H1 (cell line): ENCODE measurements around the gene PRPS1. TPM values are rescaled to one million over a fixed set of nuclear protein-coding genes. Genes with fewer than 3 reads are reported as not detected.

ENCODE experiments used
- CTCF ChIA-PET: fragments of 300-600 bp; sonication (Branson Sonifier 250); formaldehyde crosslinking; loops from one replicate; lab custom pipeline; 2021; ENCODE audit not compliant: partially characterized antibody; lab: Charles Lee
- POLR2A ChIA-PET: fragments of 300-600 bp; sonication (Branson Sonifier 250); formaldehyde crosslinking; loops from one replicate; lab custom pipeline; 2021; ENCODE audit warnings: inconsistent platforms; ENCODE audit not compliant: partially characterized antibody; lab: Charles Lee
- DNase-seq, 2 experiments: peaks; one replicate each; pipeline versions ENCODE4 v3.0.0 to v3.0.0-alpha.2; 2010 to 2022; ENCODE audit warnings: low spot score in 2 of 2, low read depth in 1 of 2, mixed read lengths in 1 of 2
- FAIRE-seq: peaks from 2 replicates; lab custom pipeline; 2011; peaks lifted over from hg19 to GRCh38; lab: Jason Lieb, UNC
- H2AFZ ChIP-seq: 2 replicates; pipeline ENCODE4 v1.8.1; 2012; ENCODE audit warnings: low read length, inconsistent platforms
- H2AK5ac ChIP-seq: 2 replicates; pipeline ENCODE4 v1.6.1; 2013; ENCODE audit warnings: low read depth, low read length
- H2BK120ac ChIP-seq: replicated peaks from 2 replicates; pipeline ENCODE3; 2013; ENCODE audit warnings: low read depth, low read length, inconsistent platforms
- H2BK12ac ChIP-seq: 2 replicates; pipeline ENCODE4 v1.6.1; 2013; ENCODE audit warnings: low read depth, low read length
- H2BK15ac ChIP-seq: 2 replicates; pipeline ENCODE4 v1.6.1; 2013; ENCODE audit warnings: low read length
- H2BK20ac ChIP-seq: 2 replicates; pipeline ENCODE4 v1.6.1; 2013; ENCODE audit warnings: low read length
- H2BK5ac ChIP-seq: 2 replicates; pipeline ENCODE4 v1.6.1; 2013; ENCODE audit warnings: low read depth, low read length
- H3K14ac ChIP-seq: 2 replicates; pipeline ENCODE4 v1.6.1; 2013; ENCODE audit warnings: inconsistent platforms; ENCODE audit not compliant: insufficient read length
- H3K18ac ChIP-seq: 2 replicates; pipeline ENCODE4 v1.6.1; 2013; ENCODE audit warnings: low read length; ENCODE audit errors: extremely low read depth
- H3K23ac ChIP-seq: 2 replicates; pipeline ENCODE4 v1.6.1; 2013; ENCODE audit warnings: inconsistent platforms; ENCODE audit not compliant: insufficient read length
- H3K23me2 ChIP-seq: 2 replicates; pipeline ENCODE4 v1.6.1; 2013; ENCODE audit warnings: low read depth, low read length
- H3K27ac ChIP-seq: 2 replicates; pipeline ENCODE4 v1.6.1; 2011; ENCODE audit warnings: low read depth, low read length, inconsistent platforms
- H3K27me3 ChIP-seq, 4 experiments: replicated peaks in 1 of 4; 1 replicate in 1 of 4; 2 replicates in 3 of 4; pipeline versions ENCODE4 v1.6.1 to v1.8.1; 2011 to 2013; ENCODE audit warnings: low read length in 3 of 4, mild to moderate bottlenecking in 3 of 4, inconsistent platforms in 2 of 4, mixed read lengths in 2 of 4, moderate library complexity in 1 of 4; ENCODE audit not compliant: control insufficient read depth in 3 of 4, insufficient read depth in 3 of 4; ENCODE audit errors: extremely low read depth in 1 of 4
- H3K36me3 ChIP-seq, 4 experiments: 2 replicates each; pipeline versions ENCODE4 v1.6.1 to v1.8.1; 2011 to 2013; ENCODE audit warnings: mild to moderate bottlenecking in 4 of 4, low read length in 3 of 4, moderate library complexity in 2 of 4, control low read depth in 1 of 4, inconsistent platforms in 1 of 4; ENCODE audit not compliant: insufficient read depth in 4 of 4, control insufficient read depth in 2 of 4
- H3K4ac ChIP-seq: replicated peaks from 2 replicates; pipeline ENCODE3; 2013; ENCODE audit warnings: low read length, low read depth, mixed read lengths, inconsistent platforms; ENCODE audit not compliant: insufficient read length
- H3K4me1 ChIP-seq, 4 experiments: replicated peaks in 1 of 4; 1 replicate in 1 of 4; 2 replicates in 3 of 4; pipeline versions ENCODE4 v1.6.1 to v1.8.1; 2011 to 2013; ENCODE audit warnings: low read length in 3 of 4, inconsistent platforms in 2 of 4, mixed read lengths in 1 of 4; ENCODE audit not compliant: insufficient read depth in 4 of 4, control insufficient read depth in 3 of 4
- H3K4me2 ChIP-seq, 2 experiments: 2 replicates each; pipeline versions ENCODE4 v1.6.1 to v1.8.1; 2011 to 2013; ENCODE audit warnings: low read depth in 2 of 2, low read length in 2 of 2, control low read depth in 1 of 2, inconsistent platforms in 1 of 2, mild to moderate bottlenecking in 1 of 2; ENCODE audit not compliant: insufficient read depth in 1 of 2
- H3K4me3 ChIP-seq, 4 experiments: fragments of 200-600, 300-600 bp in 1 of 4; sonication (generic), shearing (Covaris generic), sonication (Bioruptor Twin) in 1 of 4; 2 replicates each; pipeline versions ENCODE4 v1.5.1 to v1.8.1; 2011 to 2016; ENCODE audit warnings: low read length in 4 of 4, low read depth in 3 of 4, control low read depth in 2 of 4, inconsistent platforms in 2 of 4, mild to moderate bottlenecking in 2 of 4, mixed read lengths in 1 of 4, moderate library complexity in 1 of 4; ENCODE audit not compliant: insufficient read depth in 2 of 4; ENCODE audit errors: extremely low read depth in 1 of 4
- H3K56ac ChIP-seq: replicated peaks from 2 replicates; pipeline ENCODE3; 2013; ENCODE audit warnings: low read depth, mild to moderate bottlenecking, mixed read lengths, low read length, inconsistent platforms; ENCODE audit not compliant: insufficient read length
- H3K79me1 ChIP-seq: 2 replicates; pipeline ENCODE4 v1.6.1; 2013; ENCODE audit warnings: low read depth, low read length, control low read depth
- H3K79me2 ChIP-seq, 2 experiments: 2 replicates each; pipeline versions ENCODE4 v1.6.1 to v1.8.1; 2012 to 2013; ENCODE audit warnings: low read length in 2 of 2, mild to moderate bottlenecking in 2 of 2, inconsistent platforms in 1 of 2; ENCODE audit not compliant: insufficient read depth in 2 of 2, control insufficient read depth in 1 of 2
- H3K9ac ChIP-seq, 4 experiments: replicated peaks in 1 of 4; 1 replicate in 1 of 4; 2 replicates in 3 of 4; pipeline versions ENCODE4 v1.6.1 to v1.8.1; 2011 to 2013; ENCODE audit warnings: low read depth in 3 of 4, low read length in 3 of 4, control low read depth in 2 of 4, mild to moderate bottlenecking in 2 of 4, moderate library complexity in 2 of 4, inconsistent platforms in 1 of 4; ENCODE audit errors: extremely low read depth in 1 of 4
- H3K9me3 ChIP-seq, 2 experiments: 2 replicates each; pipeline versions ENCODE4 v1.6.1 to v1.8.1; 2012 to 2013; ENCODE audit warnings: mild to moderate bottlenecking in 2 of 2, moderate library complexity in 2 of 2, control low read depth in 1 of 2, inconsistent platforms in 1 of 2, low read depth in 1 of 2, low read length in 1 of 2, mixed read lengths in 1 of 2; ENCODE audit not compliant: insufficient read depth in 2 of 2
- H4K20me1 ChIP-seq, 2 experiments: replicated peaks in 1 of 2; 2 replicates each; pipeline versions ENCODE3 to v1.8.1; 2011 to 2013; ENCODE audit warnings: inconsistent platforms in 2 of 2, low read length in 2 of 2, mild to moderate bottlenecking in 1 of 2; ENCODE audit not compliant: insufficient read depth in 2 of 2, control insufficient read depth in 1 of 2
- H4K5ac ChIP-seq: 2 replicates; pipeline ENCODE4 v1.6.1; 2013; ENCODE audit warnings: low read length, low read depth, mixed read lengths, inconsistent platforms; ENCODE audit not compliant: insufficient read length
- H4K8ac ChIP-seq: 2 replicates; pipeline ENCODE4 v1.8.0; 2013; ENCODE audit warnings: mild to moderate bottlenecking, moderate library complexity, low read length, inconsistent platforms; ENCODE audit not compliant: insufficient read depth; ENCODE audit errors: extremely low read depth
- H4K91ac ChIP-seq: replicated peaks from 2 replicates; pipeline ENCODE3; 2013; ENCODE audit warnings: low read length, mixed read lengths, inconsistent platforms; ENCODE audit not compliant: insufficient read length
- BCL11A ChIP-seq, 2 experiments: IDR thresholded peaks; one replicate each; pipeline ENCODE4 v1.6.1; 2011; ENCODE audit warnings: low read depth in 2 of 2, low read length in 2 of 2, mild to moderate bottlenecking in 2 of 2
- CBX5 ChIP-seq: fragments of 300-800, 300-1000 bp; sonication (generic); IDR thresholded peaks from 2 replicates; pipeline ENCODE4 v1.7.1; 2016; ENCODE audit warnings: antibody characterized with exemption, low read length, low read depth
- CEBPB ChIP-seq: IDR thresholded peaks from 2 replicates; pipeline ENCODE4 v1.6.1; 2012; ENCODE audit warnings: low read depth, low read length
- CHD1 ChIP-seq: IDR thresholded peaks from 2 replicates; pipeline ENCODE4 v1.6.1; 2012; ENCODE audit warnings: low read depth, low read length, improper control_type of control experiment
- JUND ChIP-seq: IDR thresholded peaks from 2 replicates; pipeline ENCODE4 v1.6.1; 2011; ENCODE audit warnings: mild to moderate bottlenecking, improper control_type of control experiment, low read length
- KDM5A ChIP-seq: fragments of 200-600 bp; IDR thresholded peaks from 2 replicates; pipeline ENCODE4 v1.7.1; 2012; ENCODE audit warnings: mild to moderate bottlenecking, low read length, inconsistent platforms, mixed read lengths
- NANOG ChIP-seq: IDR thresholded peaks from 2 replicates; pipeline ENCODE4 v1.6.1; 2011; ENCODE audit warnings: low read length, low read depth, mild to moderate bottlenecking, inconsistent platforms; ENCODE audit not compliant: insufficient read depth, poor library complexity, severe bottlenecking
- NRF1 ChIP-seq: IDR thresholded peaks from 2 replicates; pipeline ENCODE4 v1.6.1; 2011; ENCODE audit warnings: mild to moderate bottlenecking, low read depth, low read length, improper control_type of control experiment
- POU5F1 ChIP-seq: IDR thresholded peaks from 2 replicates; pipeline ENCODE4 v1.6.1; 2011; ENCODE audit warnings: low read depth, mild to moderate bottlenecking, low read length, moderate library complexity
- RBBP5 ChIP-seq: IDR thresholded peaks from 2 replicates; pipeline ENCODE4 v1.7.1; 2012; ENCODE audit warnings: low read depth, mild to moderate bottlenecking, inconsistent platforms, low read length, moderate library complexity, borderline replicate concordance
- RNF2 ChIP-seq: fragments of 200-900, 300-1000 bp; sonication (generic); IDR thresholded peaks from 2 replicates; pipeline ENCODE4 v1.7.1; 2016; ENCODE audit warnings: borderline replicate concordance, low read depth, mild to moderate bottlenecking, antibody characterized with exemption, low read length; ENCODE audit not compliant: poor library complexity, severe bottlenecking; ENCODE audit errors: missing control alignments
- SIX5 ChIP-seq: IDR thresholded peaks from 2 replicates; pipeline ENCODE4 v1.6.1; 2011; ENCODE audit warnings: mild to moderate bottlenecking, low read depth, low read length
- SP2 ChIP-seq: IDR thresholded peaks from 2 replicates; pipeline ENCODE4 v1.6.1; 2012; ENCODE audit warnings: mild to moderate bottlenecking, low read length, inconsistent platforms
- SUZ12 ChIP-seq: fragments of 200-600 bp; sonication (generic); IDR thresholded peaks from 2 replicates; pipeline ENCODE4 v1.6.1; 2012; ENCODE audit warnings: mild to moderate bottlenecking, inconsistent platforms, low read length, moderate library complexity, mixed read lengths
- TBP ChIP-seq: IDR thresholded peaks from 2 replicates; pipeline ENCODE4 v1.6.1; 2011; ENCODE audit warnings: low read depth, low read length, improper control_type of control experiment
- ZNF274 ChIP-seq: IDR thresholded peaks from 2 replicates; pipeline ENCODE4 v1.7.0; 2012; ENCODE audit warnings: low read length, borderline replicate concordance; ENCODE audit errors: extremely low read depth
- WGBS, 2 experiments: shearing (Covaris generic) in 1 of 2; methylation state at CpG; one replicate each; pipeline versions ENCODE4 v1.1.6 to v1.1.7; 2013 to 2015; ENCODE audit warnings: low lambda C conversion rate in 2 of 2, mixed read lengths in 2 of 2, inconsistent platforms in 1 of 2, low coverage in 1 of 2, missing lambda C conversion rate in 1 of 2; ENCODE audit not compliant: insufficient replicate concordance in 2 of 2, insufficient coverage in 1 of 2, insufficient read length in 1 of 2; ENCODE audit errors: extremely low coverage in 1 of 2, missing lambda C conversion rate in 1 of 2; 5-methylcytosine and 5-hydroxymethylcytosine counted together
- polyA plus RNA-seq, 7 experiments: library from polyadenylated mRNA; depleted of rRNA in 3 of 7; stranded (reverse) in 5 of 7; unstranded in 2 of 7; fragments of >200 nt in 5 of 7; fragments of 200-250 nt in 2 of 7; gene quantifications; 1 replicate in 5 of 7; 2 replicates in 1 of 7; 4 replicates in 1 of 7; pipeline versions ENCODE4 v1.2.1 to v1.2.3, GENCODE V29; 2011 to 2013; ENCODE audit warnings: missing spikeins in 2 of 7, mixed read lengths in 2 of 7
- total RNA-seq: library from RNA; stranded (reverse); fragmentation: NEBNext Ultra II Directional; extraction: Animal tissue kit (Norgen Biotek cat#: 25700); gene quantifications from 2 replicates; pipeline ENCODE4 v1.2.1, GENCODE V29; 2021

The PRPS1 gene
- total and polyA plus RNA-seq, 2 of the 8 experiments (the other 6 are each of a cell fraction or from before 2014, with no cell fraction given): 90.1 to 110 TPM

- Histone ChIP-seq H3K79me2 (no peaks in the 10 kb centered on the region), H2BK20ac (no peak overlapping the region), H3K23ac (no peak overlapping the region), H3K27ac (no peak overlapping the region), H3K36me3 (no peaks in the 10 kb centered on the region), H3K4ac (no peak overlapping the region), H2AK5ac (no peak overlapping the region), H3K4me3 (no peak overlapping the region), H2BK5ac (no peak overlapping the region), H2BK12ac (no peak overlapping the region), H3K79me1 (no peaks in the 10 kb centered on the region), H3K9ac (no peak overlapping the region), H4K20me1 (no peaks in the 10 kb centered on the region), H3K9me3 (no peaks in the 10 kb centered on the region), H3K4me1 (no peaks in the 10 kb centered on the region), H4K8ac (no peak overlapping the region), H3K18ac (no peak overlapping the region), H2AFZ (no peak overlapping the region), H3K23me2 (no peaks in the 10 kb centered on the region), H3K4me2 (no peak overlapping the region), H4K91ac (no peak overlapping the region), H4K5ac (no peak overlapping the region), H2BK15ac (no peak overlapping the region), H3K56ac (no peak overlapping the region), H2BK120ac (no peak overlapping the region), H3K27me3 (no peaks in the 10 kb centered on the region), H3K14ac (no peak overlapping the region)
- 91% methylated on average over 3 of the region's 3 CpGs; no CpG with 5 or more reads in 1 of the 2 experiments for WGBS, 2 experiments
- no peak for DNase-seq
- CTCF ChIA-PET: interaction anchor here (1.1 to 1.8 kb wide), 5 partner anchors 9 to 64 kb away, joined by 3 to 9 read pairs (median 7); no protein-coding TSS in a partner anchor
- FAIRE-seq: no peak
- POLR2A ChIA-PET: no interaction called here
- TF ChIP-seq CEBPB (no peak), RNF2 (no peak), POU5F1 (no peak), NRF1 (no peak), SP2 (no peak), SIX5 (no peak), NANOG (no peak), RBBP5 (no peak), JUND (no peak), CHD1 (no peak), ZNF274 (no peak), TBP (no peak), CBX5 (no peak), BCL11A (IDR thresholded peaks at IDR 0.05; ENCODE audit: low read depth in 2 of 2, low read length in 2 of 2) (no peak), KDM5A (no peak), SUZ12 (no peak)
Observed at GRCh38 chrX:107686026-107686425, 57.7 kb downstream of the PRPS1 start.
